ENCODE data around the gene ZW10. TPM values are rescaled to one million over a fixed set of nuclear protein-coding genes. Genes with fewer than 3 reads are reported as not detected.
A peak's percentile ranks its signal among the peaks of the same experiment; 100 is the strongest.
"Not testable (repeated sequence)": the region's sequence is repeated elsewhere in the genome, so short reads cannot be mapped to it uniquely, and the experiment has no call there.

The ZW10 gene
- total RNA-seq, 2 experiments from 2014 or later = 2.0 to 2.2 TPM

DNA sequence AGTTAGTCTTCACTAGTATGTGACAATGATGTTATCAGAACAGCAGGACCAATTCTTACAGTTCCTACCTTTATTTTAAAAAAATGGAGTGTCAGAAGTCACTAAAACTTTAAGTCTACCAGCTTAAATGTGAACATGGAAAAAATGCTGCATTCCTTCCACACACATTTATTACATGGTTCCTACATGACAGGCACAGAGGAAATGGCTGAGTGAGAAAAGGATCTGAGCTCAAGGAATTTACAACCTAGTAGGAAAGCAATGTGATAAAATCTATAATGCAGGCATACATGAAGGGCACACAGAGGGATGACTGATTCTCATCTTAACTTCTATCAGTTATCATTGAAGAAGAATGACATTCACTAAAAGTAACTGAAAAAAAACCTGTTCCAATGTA is 29.1 kb upstream of the ZW10 start:
- Mint-ChIP-seq H3K4me3 (no peak overlapping the region), H3K27me3 (no peaks in the 10 kb centered on the region), H3K27ac (no peak overlapping the region), H3K4me1 (ENCODE audit: low read depth) (no peaks in the 10 kb centered on the region), H3K9me3 (no peaks in the 10 kb centered on the region), H3K36me3 (ENCODE audit: low read depth) (peaks cover 84% of the 10 kb centered on the region)
- H3K36me3 ChIP-seq (ENCODE audit: insufficient read depth, low read length) = peaks cover 23% of the 10 kb centered on the region
- POLR2A ChIA-PET = no interaction called here
- no peak overlapping the region for H3K27ac ChIP-seq (ENCODE audit: low read depth in 1 of 2, low read length in 2 of 2)
- no peaks in the 10 kb centered on the region for H3K4me1 ChIP-seq (ENCODE audit: insufficient read depth, low read length)
- no peak for ATAC-seq (ENCODE audit: poor library complexity)
- intact Hi-C loops (cut with DNase I, micrococcal nuclease) = no loop called here
- H3K9me3 ChIP-seq (ENCODE audit: control insufficient read depth in 1 of 2, insufficient read depth in 1 of 2, low read length in 2 of 2) = no peaks in the 10 kb centered on the region
- no peaks in the 10 kb centered on the region for H3K27me3 ChIP-seq (ENCODE audit: control insufficient read depth in 1 of 2, insufficient read depth in 2 of 2, low read length in 2 of 2)
- DNase-seq = no peak
- CTCF ChIA-PET = no interaction called here
- no peak overlapping the region for H3K4me3 ChIP-seq (ENCODE audit: low read length)
- TF ChIP-seq, protein P1, sequence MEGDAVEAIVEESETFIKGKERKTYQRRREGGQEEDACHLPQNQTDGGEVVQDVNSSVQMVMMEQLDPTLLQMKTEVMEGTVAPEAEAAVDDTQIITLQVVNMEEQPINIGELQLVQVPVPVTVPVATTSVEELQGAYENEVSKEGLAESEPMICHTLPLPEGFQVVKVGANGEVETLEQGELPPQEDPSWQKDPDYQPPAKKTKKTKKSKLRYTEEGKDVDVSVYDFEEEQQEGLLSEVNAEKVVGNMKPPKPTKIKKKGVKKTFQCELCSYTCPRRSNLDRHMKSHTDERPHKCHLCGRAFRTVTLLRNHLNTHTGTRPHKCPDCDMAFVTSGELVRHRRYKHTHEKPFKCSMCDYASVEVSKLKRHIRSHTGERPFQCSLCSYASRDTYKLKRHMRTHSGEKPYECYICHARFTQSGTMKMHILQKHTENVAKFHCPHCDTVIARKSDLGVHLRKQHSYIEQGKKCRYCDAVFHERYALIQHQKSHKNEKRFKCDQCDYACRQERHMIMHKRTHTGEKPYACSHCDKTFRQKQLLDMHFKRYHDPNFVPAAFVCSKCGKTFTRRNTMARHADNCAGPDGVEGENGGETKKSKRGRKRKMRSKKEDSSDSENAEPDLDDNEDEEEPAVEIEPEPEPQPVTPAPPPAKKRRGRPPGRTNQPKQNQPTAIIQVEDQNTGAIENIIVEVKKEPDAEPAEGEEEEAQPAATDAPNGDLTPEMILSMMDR (IDR thresholded peaks at IDR 0.05) = no peak

DNA sequence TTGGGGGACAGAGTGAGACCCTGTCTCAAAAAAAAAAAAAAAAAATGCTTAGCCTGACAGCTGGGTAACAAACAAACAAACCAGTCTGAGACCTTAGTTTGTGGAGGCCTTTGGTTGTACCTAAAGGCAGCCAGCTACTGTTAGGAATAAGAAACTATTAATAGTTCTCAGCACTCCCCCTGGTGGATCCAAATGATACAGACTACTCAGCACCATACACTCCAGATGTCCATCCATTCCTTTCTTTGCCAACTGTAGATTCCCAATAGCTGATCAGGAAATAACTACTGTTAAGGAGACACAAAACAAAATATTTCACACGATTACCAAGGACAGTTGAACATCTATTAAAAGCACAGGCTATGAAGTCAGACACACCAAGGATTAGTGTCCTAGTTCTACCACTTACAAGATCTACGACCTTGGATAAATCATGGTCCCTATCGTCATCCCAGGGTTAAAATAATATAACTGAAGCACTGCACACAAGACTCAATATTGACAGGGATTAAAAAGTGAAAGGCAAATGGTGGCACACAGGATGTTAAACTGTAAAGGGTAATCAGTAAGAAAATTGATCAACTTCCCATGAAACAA is 23.3 kb upstream of the ZW10 start:
- no peaks in the 10 kb centered on the region for H3K4me1 ChIP-seq (ENCODE audit: insufficient read depth, low read length)
- intact Hi-C loops (cut with DNase I, micrococcal nuclease) = loop anchor here in 1 of 2 experiments (2.0 to 5.0 kb wide), 2 partner anchors 492 to 1579 kb away; no protein-coding TSS in a partner anchor
- CTCF ChIA-PET = interaction anchor here (0.6 to 1.2 kb wide), 6 partner anchors 9 to 467 kb away, joined by 3 to 5 read pairs (median 3); no protein-coding TSS in a partner anchor

DNA sequence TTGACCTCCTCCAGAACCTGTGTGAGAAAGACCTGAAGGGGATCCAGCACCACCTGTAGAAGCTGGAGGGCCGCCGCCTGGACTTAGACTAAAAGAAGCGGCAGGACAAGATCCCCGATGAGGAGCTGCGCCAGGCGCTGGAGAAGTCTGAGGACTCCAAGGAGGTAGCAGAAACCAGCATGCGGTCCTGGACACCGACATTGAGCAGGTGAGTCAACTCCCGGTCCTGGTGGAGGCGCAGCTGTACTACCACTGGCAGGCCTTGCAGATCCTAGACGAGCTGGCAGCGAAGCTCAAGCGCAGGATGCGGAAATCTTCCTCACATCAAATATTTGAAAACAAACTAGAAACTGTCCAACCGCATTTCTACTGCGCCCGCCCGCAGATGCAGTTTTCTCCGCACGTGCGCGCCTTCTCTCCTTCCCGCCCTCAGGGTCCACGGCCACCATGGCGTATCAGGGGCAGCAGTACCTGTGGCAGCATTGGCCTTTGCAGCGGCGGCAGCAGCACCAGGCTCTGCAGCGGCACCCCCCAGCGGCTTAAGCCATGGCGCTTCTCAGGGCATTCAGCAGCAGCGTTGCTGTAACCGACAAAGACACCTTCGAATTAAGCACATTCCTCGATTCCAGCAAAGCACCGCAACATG is 16.3 kb upstream of the ZW10 start:
- Histone ChIP-seq H3K36me3 (ENCODE audit: insufficient read depth, low read length) (no peaks in the 10 kb centered on the region), H3K9me3 (ENCODE audit: control insufficient read depth in 1 of 2, insufficient read depth in 1 of 2, low read length in 2 of 2) (peaks cover 0 to 3% of the 10 kb centered on the region in 2 experiments), H3K4me1 (ENCODE audit: insufficient read depth, low read length) (no peaks in the 10 kb centered on the region), H3K27me3 (ENCODE audit: control insufficient read depth in 1 of 2, insufficient read depth in 2 of 2, low read length in 2 of 2) (no peaks in the 10 kb centered on the region), H3K27ac (ENCODE audit: low read depth in 1 of 2, low read length in 2 of 2) (no peak overlapping the region), H3K4me3 (ENCODE audit: low read length) (no peak overlapping the region)
- no peaks in the 10 kb centered on the region for H3K36me3 Mint-ChIP-seq (ENCODE audit: low read depth)
- peaks cover 13% of the 10 kb centered on the region for H3K27me3 Mint-ChIP-seq
- intact Hi-C loops (cut with DNase I, micrococcal nuclease) = no loop called here
- TF ChIP-seq, protein P1 (IDR thresholded peaks at IDR 0.05) = no peak
- no peak overlapping the region for H3K4me3 Mint-ChIP-seq
- H3K27ac Mint-ChIP-seq = no peak overlapping the region
- DNase-seq = no peak
- ChIA-PET POLR2A (no interaction called here), CTCF (no interaction called here)
- no peaks in the 10 kb centered on the region for H3K4me1 Mint-ChIP-seq (ENCODE audit: low read depth)
- no peak for ATAC-seq (ENCODE audit: poor library complexity)
- H3K9me3 Mint-ChIP-seq = no peaks in the 10 kb centered on the region

More for the DNA sequence above, 23.3 kb upstream of the ZW10 start:
- peak in 4 of 14 experiments; percentile 24 to 53 (median 40) for DNase-seq
- peaks cover 0 to 3% of the 10 kb centered on the region in 2 experiments for H3K9me3 ChIP-seq (ENCODE audit: control insufficient read depth in 1 of 2, insufficient read depth in 1 of 2, low read length in 2 of 2)
- ATAC-seq (ENCODE audit: poor library complexity) = peak; percentile 59
- TF ChIP-seq, protein P1 (IDR thresholded peaks at IDR 0.05) = peak; percentile 60
- H3K27me3 ChIP-seq (ENCODE audit: control insufficient read depth in 1 of 2, insufficient read depth in 2 of 2, low read length in 2 of 2) = no peaks in the 10 kb centered on the region
- no peak overlapping the region for H3K4me3 ChIP-seq (ENCODE audit: low read length)
- Mint-ChIP-seq H3K9me3 (no peaks in the 10 kb centered on the region), H3K4me1 (ENCODE audit: low read depth) (no peaks in the 10 kb centered on the region), H3K27me3 (no peaks in the 10 kb centered on the region), H3K4me3 (no peak overlapping the region), H3K27ac (no peak overlapping the region), H3K36me3 (ENCODE audit: low read depth) (peaks cover 36% of the 10 kb centered on the region)
- POLR2A ChIA-PET = no interaction called here
- H3K36me3 ChIP-seq (ENCODE audit: insufficient read depth, low read length) = peaks cover 8% of the 10 kb centered on the region
- no peak overlapping the region for H3K27ac ChIP-seq (ENCODE audit: low read depth in 1 of 2, low read length in 2 of 2)

DNA sequence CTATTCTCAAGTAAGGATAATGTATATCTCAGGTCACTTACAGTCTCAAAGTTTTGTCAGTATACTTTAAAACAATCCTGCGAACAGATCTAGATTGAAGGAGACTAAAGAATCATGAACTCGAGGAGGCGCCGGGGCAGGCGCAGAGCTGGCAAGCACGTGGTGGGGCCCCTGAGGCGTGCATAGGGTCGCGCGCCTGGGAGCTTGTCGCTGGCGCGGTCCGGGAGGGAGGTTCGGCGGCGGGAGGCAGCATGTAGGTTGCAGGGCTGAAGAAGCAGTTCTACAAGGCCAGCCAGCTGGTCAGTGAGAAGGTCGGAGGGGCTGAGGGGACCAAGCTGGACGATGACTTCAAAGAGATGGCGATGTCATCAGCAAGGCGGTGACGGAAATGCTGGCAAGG is 15.5 kb upstream of the ZW10 start:
- peaks cover 20% of the 10 kb centered on the region for H3K27me3 Mint-ChIP-seq
- H3K4me1 Mint-ChIP-seq (ENCODE audit: low read depth); POLR2A ChIA-PET; DNase-seq; H3K4me3 Mint-ChIP-seq; H3K9me3 ChIP-seq (ENCODE audit: control insufficient read depth in 1 of 2, insufficient read depth in 1 of 2, low read length in 2 of 2); ATAC-seq (ENCODE audit: poor library complexity); H3K36me3 ChIP-seq (ENCODE audit: insufficient read depth, low read length); H3K9me3 Mint-ChIP-seq; H3K4me3 ChIP-seq (ENCODE audit: low read length); H3K27me3 ChIP-seq (ENCODE audit: control insufficient read depth in 1 of 2, insufficient read depth in 2 of 2, low read length in 2 of 2); H3K27ac Mint-ChIP-seq; H3K4me1 ChIP-seq (ENCODE audit: insufficient read depth, low read length); CTCF ChIA-PET; intact Hi-C loops (cut with DNase I, micrococcal nuclease); H3K36me3 Mint-ChIP-seq (ENCODE audit: low read depth); H3K27ac ChIP-seq (ENCODE audit: low read depth in 1 of 2, low read length in 2 of 2): not testable (repeated sequence)

All from CD4-positive, alpha-beta T cell (primary cell).